GM20431 (cell line): ENCODE results near the gene MED27.
"Not testable (repeated sequence)": the region's sequence is repeated elsewhere in the genome, so short reads cannot be mapped to it uniquely, and the experiment has no call there.

ENCODE experiments used
- in situ Hi-C: fragments of 300-500 bp; cut with MseI, MboI; formaldehyde crosslinking; loops from one replicate; pipeline ENCODE4 v1.15.0; 2020; ENCODE audit warnings: low sequenced_read_pairs; ENCODE audit not compliant: unreplicated experiment

The MED27 gene

GRCh38 chr9:132023419-132024180 lies 56.1 kb downstream of the MED27 start:
- in situ Hi-C loops = no loop called here

GRCh38 chr9:132020820-132021510 lies 58.7 kb downstream of the MED27 start:
- in situ Hi-C loops = no loop called here

- in situ Hi-C loops = no loop called here
These were observed 59.4 kb downstream of the MED27 start for GRCh38 chr9:132020272-132020671.

DNA sequence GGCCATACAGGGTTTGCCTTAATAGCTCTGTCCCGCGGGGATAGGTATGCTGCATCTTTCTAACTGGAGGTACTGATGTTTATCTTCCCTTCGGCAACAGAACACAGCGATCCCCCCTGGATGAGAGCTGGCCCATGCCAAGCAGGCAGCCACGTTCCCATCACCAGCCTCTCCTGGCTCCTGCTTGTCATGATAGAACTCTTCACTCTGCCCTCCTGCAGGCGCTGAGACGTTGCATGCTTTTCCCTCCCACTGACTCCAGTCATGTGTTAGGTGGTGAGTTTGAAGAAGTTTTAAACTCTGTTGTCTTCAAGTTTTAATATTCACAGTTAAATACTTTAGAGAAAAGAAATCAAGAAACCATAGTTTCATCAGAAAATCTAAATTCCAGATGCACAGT lies 60.0 kb downstream of the MED27 start:
- in situ Hi-C loops = no loop called here

GRCh38 chr9:132018957-132019405 lies 60.7 kb downstream of the MED27 start:
- in situ Hi-C loops = no loop called here

DNA sequence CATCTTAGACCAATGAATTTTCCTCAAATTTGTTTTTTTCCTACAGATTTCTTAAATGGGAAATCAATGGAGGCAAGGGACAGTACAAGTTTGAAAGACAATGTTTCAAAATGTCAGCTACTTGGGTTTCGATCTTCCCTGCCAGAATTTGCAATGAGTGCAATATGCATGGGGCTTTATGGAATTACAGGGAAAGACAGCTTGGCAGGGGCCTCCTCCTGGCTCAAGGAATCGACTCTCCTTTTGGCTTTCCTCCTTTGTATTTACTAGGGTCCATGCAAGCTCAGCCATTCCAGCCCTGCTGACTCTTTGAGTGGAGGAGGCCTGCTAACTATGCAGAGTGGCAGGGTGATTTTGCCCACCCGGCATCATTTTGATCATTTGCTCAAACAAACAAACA lies 63.2 kb downstream of the MED27 start:
- in situ Hi-C loops = no loop called here

DNA sequence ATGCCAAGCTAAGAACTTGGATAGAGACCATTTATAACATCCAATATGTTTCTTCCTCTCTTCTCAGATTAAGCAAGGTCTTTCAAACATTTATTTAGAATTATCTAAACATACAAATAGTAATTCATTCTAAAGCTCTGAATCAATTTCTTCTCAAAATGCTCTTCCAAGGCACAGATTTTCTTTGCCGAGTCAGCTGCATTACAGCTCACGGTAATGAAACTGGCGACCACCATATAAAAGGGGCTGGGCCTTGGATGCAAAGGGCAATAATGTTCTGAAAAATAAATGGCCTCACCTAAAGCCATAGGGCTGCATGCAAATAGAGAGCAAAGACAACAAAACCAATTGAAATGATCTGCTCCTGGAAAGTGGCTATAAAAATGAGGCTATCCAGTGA lies 63.8 kb downstream of the MED27 start:
- in situ Hi-C loops = no loop called here

- in situ Hi-C loops = no loop called here
These were observed 65.4 kb downstream of the MED27 start for GRCh38 chr9:132014218-132014805.

GRCh38 chr9:132012704-132013357 lies 66.8 kb downstream of the MED27 start:
- in situ Hi-C loops = no loop called here

GRCh38 chr9:132011896-132012295 lies 67.8 kb downstream of the MED27 start:
- in situ Hi-C loops = no loop called here

DNA sequence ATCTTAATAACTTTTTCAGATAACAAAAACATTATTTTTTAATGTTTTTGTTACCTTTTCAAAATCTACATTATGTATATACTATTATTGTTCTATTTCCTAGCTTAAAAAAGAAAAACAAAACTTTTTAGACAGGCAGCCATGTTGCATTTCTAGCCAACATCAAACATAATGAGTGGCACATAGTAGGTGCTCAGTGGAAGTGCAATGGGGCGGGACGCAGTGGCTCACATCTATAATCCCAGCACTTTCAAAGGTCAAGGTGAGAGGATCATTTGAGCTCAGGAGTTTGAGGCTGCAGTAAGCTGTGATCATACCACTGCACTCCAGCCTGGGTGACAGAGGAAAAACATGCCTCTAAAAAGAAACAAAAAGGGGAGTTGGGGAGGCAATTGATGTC lies 68.4 kb downstream of the MED27 start:
- in situ Hi-C loops = no loop called here

DNA sequence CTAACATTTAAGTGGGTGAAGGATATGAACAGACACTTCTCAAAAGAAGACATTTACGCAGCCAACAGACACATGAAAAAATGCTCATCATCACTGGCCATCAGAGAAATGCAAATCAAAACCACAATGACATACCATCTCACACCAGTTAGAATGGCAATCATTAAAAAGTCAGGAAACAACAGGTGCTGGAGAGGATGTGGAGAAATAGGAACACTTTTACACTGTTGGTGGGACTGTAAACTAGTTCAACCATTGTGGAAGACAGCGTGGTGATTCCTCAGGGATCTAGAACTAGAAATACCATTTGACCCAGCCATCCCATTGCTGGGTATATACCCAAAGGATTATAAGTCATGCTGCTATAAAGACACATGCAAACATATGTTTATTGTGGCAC lies 69.5 kb downstream of the MED27 start:
- in situ Hi-C loops = not testable (repeated sequence)

DNA sequence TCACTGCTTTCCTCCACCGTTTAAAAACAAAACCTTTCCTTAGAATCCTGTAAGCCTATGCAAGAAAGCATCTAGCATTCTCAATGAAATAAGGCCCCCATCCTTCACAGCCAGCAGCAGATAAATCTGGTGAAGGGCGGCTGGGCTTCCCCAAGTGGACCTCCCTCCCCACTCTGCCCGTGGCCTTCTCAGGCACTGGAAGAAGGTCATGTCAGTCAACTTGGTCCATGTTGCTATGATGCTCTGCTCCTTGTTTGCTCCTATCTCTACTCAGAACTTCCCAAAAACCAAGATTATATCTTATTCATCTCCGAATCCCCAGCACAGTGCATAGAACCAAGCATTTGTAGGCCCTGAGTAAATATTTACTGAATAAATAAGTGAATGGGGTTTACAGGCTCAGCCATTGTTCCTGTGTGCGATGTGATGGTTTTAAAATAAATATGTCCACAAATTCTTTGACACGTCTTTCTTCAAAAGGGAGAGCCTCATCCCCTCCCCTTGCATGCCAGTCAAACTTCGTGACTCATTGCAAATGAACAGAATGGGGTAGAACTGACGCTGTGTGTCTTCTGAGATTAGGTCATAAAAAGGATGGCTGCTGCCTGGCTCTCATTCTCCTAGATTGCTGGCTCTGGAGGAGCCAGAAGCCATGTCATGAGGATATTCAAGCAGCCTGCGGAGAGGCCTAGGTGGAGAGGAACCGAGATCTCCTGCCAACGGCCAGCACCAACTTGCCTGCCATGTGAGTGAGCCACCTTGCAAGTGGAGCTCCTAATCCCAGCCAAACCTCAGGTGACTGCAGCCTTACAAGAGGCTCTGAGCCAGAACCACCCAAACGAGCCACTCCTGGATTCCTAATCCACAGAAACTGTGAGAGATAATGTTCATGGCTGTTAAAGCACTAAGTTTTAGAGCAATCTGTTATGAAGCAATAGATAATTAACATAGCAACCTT lies 70.5 kb downstream of the MED27 start:
- in situ Hi-C loops = no loop called here

GRCh38 chr9:132008184-132008803 lies 71.4 kb downstream of the MED27 start:
- in situ Hi-C loops = no loop called here

GRCh38 chr9:132007371-132008025 lies 72.2 kb downstream of the MED27 start:
- in situ Hi-C loops = no loop called here

- in situ Hi-C loops = no loop called here
These were observed 72.8 kb downstream of the MED27 start for GRCh38 chr9:132006677-132007370.

DNA sequence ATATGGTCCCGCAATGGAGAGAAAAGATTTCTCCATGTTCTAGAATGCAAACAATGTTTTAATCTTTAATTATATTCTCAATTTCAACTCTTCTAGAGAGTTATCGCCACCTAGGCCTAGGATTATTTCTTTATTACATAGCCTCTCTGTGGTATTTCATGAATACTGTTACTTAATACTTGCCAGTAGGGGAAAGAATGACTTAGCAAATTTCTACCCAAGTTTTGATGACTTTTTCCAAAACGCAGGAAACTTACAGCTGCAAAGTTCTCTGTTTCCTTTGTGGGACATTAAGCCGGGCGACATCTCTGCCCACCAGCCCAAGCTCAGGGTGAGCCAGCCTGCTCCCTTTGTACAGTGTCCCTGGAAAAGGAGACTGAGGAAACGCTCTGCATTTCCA lies 73.8 kb downstream of the MED27 start:
- in situ Hi-C loops = no loop called here

GRCh38 chr9:132004323-132004722 lies 75.3 kb downstream of the MED27 start:
- in situ Hi-C loops = no loop called here
